IMR-90 (cell line): ENCODE results near the gene GNB5. TPM values are rescaled to one million over a fixed set of nuclear protein-coding genes. Genes with fewer than 3 reads are reported as not detected.

Experiments used
- ATAC-seq: fragments of 200-7000 bp; cut with Tn5 transposase; 2 replicates; pipeline ENCODE4 v1.9.1; 2020; ENCODE audit warnings: low read depth, mild to moderate bottlenecking, moderate library complexity
- BruUV-seq: library from RNA; stranded (reverse); fragments of 400-500 nt; replicated peaks from 2 replicates; lab custom pipeline; 2021; lab: Mats Ljungman, UMichigan
- CTCF ChIA-PET: fragments of 300-600 bp; formaldehyde crosslinking; extraction: SDS; loops from one replicate; lab custom pipeline; 2021; ENCODE audit warnings: antibody characterized with exemption; lab: Yijun Ruan, JAX
- POLR2A ChIA-PET: fragments of 300-600 bp; sonication (Branson Sonifier 250); formaldehyde crosslinking; loops from one replicate; lab custom pipeline; 2022; ENCODE audit warnings: antibody characterized with exemption; ENCODE audit not compliant: unreplicated experiment; lab: Charles Lee
- DNase-seq: peaks from one replicate; pipeline ENCODE4 v3.0.0; 2013
- H2AFZ ChIP-seq: replicated peaks from 2 replicates; pipeline ENCODE3; 2013; ENCODE audit warnings: low read length, mild to moderate bottlenecking; ENCODE audit not compliant: poor library complexity
- H2AK5ac ChIP-seq: 2 replicates; pipeline ENCODE4 v1.6.1; 2013; ENCODE audit warnings: low read depth, low read length, inconsistent platforms
- H2AK9ac ChIP-seq: replicated peaks from 2 replicates; pipeline ENCODE3; 2013; ENCODE audit warnings: mild to moderate bottlenecking, low read depth, low read length, moderate library complexity; ENCODE audit not compliant: poor library complexity
- H2BK120ac ChIP-seq: 2 replicates; pipeline ENCODE4 v1.6.1; 2013; ENCODE audit warnings: low read depth, low read length, inconsistent platforms
- H2BK15ac ChIP-seq: 3 replicates; pipeline ENCODE4 v1.6.1; 2013; ENCODE audit warnings: low read depth, low read length, inconsistent platforms
- H2BK20ac ChIP-seq: 2 replicates; pipeline ENCODE4 v1.6.1; 2013; ENCODE audit warnings: low read depth, mild to moderate bottlenecking, inconsistent platforms, low read length, moderate library complexity
- H2BK5ac ChIP-seq: 2 replicates; pipeline ENCODE4 v1.6.1; 2013; ENCODE audit warnings: mild to moderate bottlenecking, low read depth, low read length, inconsistent platforms; ENCODE audit not compliant: poor library complexity, severe bottlenecking
- H3K14ac ChIP-seq: replicated peaks from 2 replicates; pipeline ENCODE4 v1.6.1; 2013; ENCODE audit warnings: low read depth, low read length, inconsistent platforms
- H3K18ac ChIP-seq: 2 replicates; pipeline ENCODE4 v1.6.1; 2013; ENCODE audit warnings: low read depth, low read length, control low read depth
- H3K23ac ChIP-seq: 2 replicates; pipeline ENCODE4 v1.6.1; 2013; ENCODE audit warnings: low read depth, low read length, inconsistent platforms
- H3K27ac ChIP-seq: 2 replicates; pipeline ENCODE4 v1.5.1; 2013; ENCODE audit warnings: mild to moderate bottlenecking, control low read depth, low read length; ENCODE audit not compliant: insufficient read depth
- H3K27me3 ChIP-seq: 2 replicates; pipeline ENCODE4 v1.6.1; 2013; ENCODE audit warnings: low read length; ENCODE audit not compliant: control insufficient read depth, insufficient read depth
- H3K36me3 ChIP-seq: 2 replicates; pipeline ENCODE4 v1.6.1; 2013; ENCODE audit warnings: low read length, mixed read lengths; ENCODE audit not compliant: control insufficient read depth, insufficient read depth
- H3K4ac ChIP-seq: 2 replicates; pipeline ENCODE4 v1.6.1; 2013; ENCODE audit warnings: low read depth, low read length, inconsistent platforms
- H3K4me1 ChIP-seq: 2 replicates; pipeline ENCODE4 v1.6.1; 2013; ENCODE audit warnings: low read length, mixed read lengths; ENCODE audit not compliant: control insufficient read depth, insufficient read depth
- H3K4me2 ChIP-seq: 2 replicates; pipeline ENCODE4 v1.6.1; 2013; ENCODE audit warnings: low read depth, mild to moderate bottlenecking, control low read depth, low read length, moderate library complexity
- H3K4me3 ChIP-seq: 2 replicates; pipeline ENCODE4 v1.5.1; 2013; ENCODE audit warnings: low read depth, mild to moderate bottlenecking, control low read depth, low read length, moderate library complexity; ENCODE audit not compliant: insufficient read depth
- H3K56ac ChIP-seq: 2 replicates; pipeline ENCODE4 v1.6.1; 2013; ENCODE audit warnings: low read length, inconsistent platforms; ENCODE audit not compliant: insufficient read depth; ENCODE audit errors: extremely low read depth
- H3K79me1 ChIP-seq, 2 experiments: 2 replicates each; pipeline ENCODE4 v1.6.1; 2013; ENCODE audit warnings: low read length in 2 of 2, inconsistent platforms in 1 of 2, low read depth in 1 of 2
- H3K9ac ChIP-seq: 2 replicates; pipeline ENCODE4 v1.6.1; 2013; ENCODE audit warnings: low read depth, low read length, control low read depth
- H3K9me1 ChIP-seq: 2 replicates; pipeline ENCODE4 v1.6.1; 2013; ENCODE audit warnings: low read length, inconsistent platforms; ENCODE audit not compliant: insufficient read depth
- H3K9me3 ChIP-seq: 2 replicates; pipeline ENCODE4 v1.6.1; 2013; ENCODE audit warnings: low read length; ENCODE audit not compliant: control insufficient read depth, insufficient read depth
- H4K20me1 ChIP-seq: 2 replicates; pipeline ENCODE4 v1.6.1; 2013; ENCODE audit warnings: low read length, inconsistent platforms; ENCODE audit not compliant: insufficient read depth
- H4K5ac ChIP-seq: 2 replicates; pipeline ENCODE4 v1.6.1; 2013; ENCODE audit warnings: mild to moderate bottlenecking, low read depth, low read length, control low read depth
- H4K8ac ChIP-seq, 2 experiments: 2 replicates each; pipeline ENCODE4 v1.6.1; 2013; ENCODE audit warnings: low read depth in 2 of 2, low read length in 2 of 2, control low read depth in 1 of 2, inconsistent platforms in 1 of 2
- H4K91ac ChIP-seq: 2 replicates; pipeline ENCODE4 v1.6.1; 2013; ENCODE audit warnings: low read depth, low read length, inconsistent platforms; ENCODE audit not compliant: insufficient read depth
- BHLHE40 ChIP-seq: fragments of 150-350 bp; IDR thresholded peaks from 2 replicates; pipeline ENCODE4 v1.6.1; 2016; ENCODE audit warnings: mild to moderate bottlenecking, low read depth, low read length
- CHD1 ChIP-seq: IDR thresholded peaks from 2 replicates; pipeline ENCODE4 v1.6.1; 2012; ENCODE audit warnings: low read depth, low read length, improper control_type of control experiment
- CTCF ChIP-seq: conservative IDR thresholded peaks from 2 replicates; pipeline ENCODE4 v1.5.1; 2012; ENCODE audit warnings: mild to moderate bottlenecking, low read depth, low read length, improper control_type of control experiment
- MAFK ChIP-seq: IDR thresholded peaks from 2 replicates; pipeline ENCODE4 v1.6.1; 2012; ENCODE audit warnings: low read depth, low read length, improper control_type of control experiment
- MAZ ChIP-seq: IDR thresholded peaks from 2 replicates; pipeline ENCODE4 v1.6.1; 2012; ENCODE audit warnings: low read depth, mild to moderate bottlenecking, low read length, improper control_type of control experiment, moderate library complexity, borderline replicate concordance
- NFE2L2 ChIP-seq: fragments of 150-350 bp; IDR thresholded peaks from 2 replicates; pipeline ENCODE4 v1.6.1; 2016; ENCODE audit warnings: low read depth, mild to moderate bottlenecking, low read length
- POLR2A ChIP-seq: IDR thresholded peaks from 2 replicates; pipeline ENCODE4 v1.6.1; 2012; ENCODE audit warnings: mild to moderate bottlenecking, low read depth, low read length
- RAD21 ChIP-seq: IDR thresholded peaks from 2 replicates; pipeline ENCODE4 v1.6.1; 2012; ENCODE audit warnings: low read length, improper control_type of control experiment
- RCOR1 ChIP-seq: IDR thresholded peaks from 2 replicates; pipeline ENCODE4 v1.6.1; 2012; ENCODE audit warnings: mild to moderate bottlenecking, low read length, improper control_type of control experiment; ENCODE audit not compliant: insufficient replicate concordance
- RFX5 ChIP-seq: IDR thresholded peaks from 2 replicates; pipeline ENCODE4 v1.8.0; 2012; ENCODE audit warnings: low read depth, mild to moderate bottlenecking, low read length, moderate library complexity
- SMC3 ChIP-seq: fragments of 150-350 bp; IDR thresholded peaks from 2 replicates; pipeline ENCODE4 v1.6.1; 2016; ENCODE audit warnings: low read depth, mild to moderate bottlenecking, antibody characterized with exemption, low read length, moderate library complexity
- WGBS, 2 experiments: methylation state at CpG; one replicate each; pipeline versions ENCODE4 v1.1.5 to v1.1.7; 2013; ENCODE audit warnings: missing lambda C conversion rate in 2 of 2; ENCODE audit not compliant: insufficient read length in 1 of 2; ENCODE audit errors: extremely low coverage in 2 of 2; 5-methylcytosine and 5-hydroxymethylcytosine counted together
- dilution Hi-C: fragments of 300-500 bp; cut with HindIII; formaldehyde crosslinking; loops from one replicate; pipeline ENCODE4 v1.14.3; 2018; ENCODE audit warnings: low sequenced_read_pairs; ENCODE audit not compliant: unreplicated experiment
- in situ Hi-C: fragments of 300-500 bp; cut with MboI; formaldehyde crosslinking; loops from 3 replicates; pipeline ENCODE4 v1.14.3; 2019; ENCODE audit warnings: low sequenced_read_pairs, inconsistent platforms, mixed read lengths
- intact Hi-C: fragments of 100-400 bp; cut with micrococcal nuclease; formaldehyde crosslinking; loops from 2 replicates; pipeline ENCODE4 v1.10.0; 2022
- polyA plus RNA-seq, 3 experiments: library from polyadenylated mRNA; depleted of rRNA; stranded (reverse); fragments of >200 nt; gene quantifications; 2 replicates each; pipeline ENCODE4 v1.2.3, GENCODE V29; 2012; ENCODE audit warnings: low replicate concordance in 1 of 3
- total RNA-seq: library from RNA; depleted of rRNA; stranded (reverse); fragments of >200 nt; gene quantifications from 2 replicates; pipeline ENCODE4 v1.2.3, GENCODE V29; 2012
- TF ChIP-seq, protein P1 (sequence below): fragments of 150-350 bp; IDR thresholded peaks from 2 replicates; pipeline ENCODE4 v1.6.1; 2017; ENCODE audit warnings: mild to moderate bottlenecking, antibody characterized with exemption, low read length, low read depth
- TF ChIP-seq, protein P2 (sequence below): fragments of 150-350 bp; IDR thresholded peaks from 2 replicates; pipeline ENCODE4 v1.6.1; 2016; ENCODE audit warnings: low read depth, mild to moderate bottlenecking, low read length, moderate library complexity, borderline replicate concordance

GNB5 gene
- total and polyA plus RNA-seq, 2 of the 4 experiments (the other 2 are of a cell fraction) = 27.7 to 33.2 TPM

GRCh38 chr15:52117549-52117948, 73.6 kb downstream of the GNB5 start:
- Histone ChIP-seq H3K9me3 (no peaks in the 10 kb centered on the region), H3K4me3 (no peak overlapping the region), H4K20me1 (no peaks in the 10 kb centered on the region), H3K56ac (no peak overlapping the region), H4K8ac (no peak overlapping the region), H3K4ac (no peak overlapping the region), H3K36me3 (no peaks in the 10 kb centered on the region; the same call in 1 of the 2 replicates), H3K23ac (no peak overlapping the region), H2BK5ac (no peak overlapping the region), H3K9me1 (no peaks in the 10 kb centered on the region), H3K4me2 (no peak overlapping the region), H2AFZ (no peak overlapping the region), H3K79me1 (no peaks in the 10 kb centered on the region), H3K27ac (no peak overlapping the region), H3K14ac (no peak overlapping the region), H2AK9ac (no peak overlapping the region), H2AK5ac (no peak overlapping the region), H3K27me3 (peaks cover 9% of the 10 kb centered on the region), H4K91ac (no peak overlapping the region), H3K18ac (no peak overlapping the region), H4K5ac (no peak overlapping the region), H2BK15ac (no peak overlapping the region), H3K4me1 (no peaks in the 10 kb centered on the region; the same call in 1 of the 2 replicates), H2BK120ac (no peak overlapping the region), H2BK20ac (no peak overlapping the region), H3K9ac (no peak overlapping the region)
- no peak for DNase-seq
- CTCF ChIA-PET = no interaction called here
- no TSS peak for BruUV-seq
- TF ChIP-seq MAFK = no peak
- no peak for TF ChIP-seq RFX5
- no peak for TF ChIP-seq NFE2L2
- no peak for TF ChIP-seq MAZ
- no peak for TF ChIP-seq RAD21
- TF ChIP-seq SMC3 = no peak
- TF ChIP-seq RCOR1 = no peak
- TF ChIP-seq BHLHE40 = no peak
- TF ChIP-seq CTCF = no peak
- TF ChIP-seq, protein P1, sequence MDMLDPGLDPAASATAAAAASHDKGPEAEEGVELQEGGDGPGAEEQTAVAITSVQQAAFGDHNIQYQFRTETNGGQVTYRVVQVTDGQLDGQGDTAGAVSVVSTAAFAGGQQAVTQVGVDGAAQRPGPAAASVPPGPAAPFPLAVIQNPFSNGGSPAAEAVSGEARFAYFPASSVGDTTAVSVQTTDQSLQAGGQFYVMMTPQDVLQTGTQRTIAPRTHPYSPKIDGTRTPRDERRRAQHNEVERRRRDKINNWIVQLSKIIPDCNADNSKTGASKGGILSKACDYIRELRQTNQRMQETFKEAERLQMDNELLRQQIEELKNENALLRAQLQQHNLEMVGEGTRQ = no peak
- no peak for TF ChIP-seq CHD1
- TF ChIP-seq, protein P2, sequence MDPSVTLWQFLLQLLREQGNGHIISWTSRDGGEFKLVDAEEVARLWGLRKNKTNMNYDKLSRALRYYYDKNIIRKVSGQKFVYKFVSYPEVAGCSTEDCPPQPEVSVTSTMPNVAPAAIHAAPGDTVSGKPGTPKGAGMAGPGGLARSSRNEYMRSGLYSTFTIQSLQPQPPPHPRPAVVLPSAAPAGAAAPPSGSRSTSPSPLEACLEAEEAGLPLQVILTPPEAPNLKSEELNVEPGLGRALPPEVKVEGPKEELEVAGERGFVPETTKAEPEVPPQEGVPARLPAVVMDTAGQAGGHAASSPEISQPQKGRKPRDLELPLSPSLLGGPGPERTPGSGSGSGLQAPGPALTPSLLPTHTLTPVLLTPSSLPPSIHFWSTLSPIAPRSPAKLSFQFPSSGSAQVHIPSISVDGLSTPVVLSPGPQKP = no peak
- no peak for TF ChIP-seq POLR2A
- dilution Hi-C loops = no loop called here
- 100% methylated on average over 6 of the region's 9 CpGs; no CpG with 5 or more reads in 1 of the 2 experiments for WGBS, 2 experiments
- POLR2A ChIA-PET = no interaction called here
- intact Hi-C loops = no loop called here
- no peak for ATAC-seq
- in situ Hi-C loops = no loop called here
